Measurements from ENCODE around the gene VWCE. TPM values are rescaled to one million over a fixed set of nuclear protein-coding genes. Genes with fewer than 3 reads are reported as not detected.

Gene VWCE
- total and polyA plus RNA-seq, 10 of the 15 experiments (the other 5 are each of a cell fraction or from before 2014, with no cell fraction given): 0.10 to 4.9 (median 2.4) TPM

DNA sequence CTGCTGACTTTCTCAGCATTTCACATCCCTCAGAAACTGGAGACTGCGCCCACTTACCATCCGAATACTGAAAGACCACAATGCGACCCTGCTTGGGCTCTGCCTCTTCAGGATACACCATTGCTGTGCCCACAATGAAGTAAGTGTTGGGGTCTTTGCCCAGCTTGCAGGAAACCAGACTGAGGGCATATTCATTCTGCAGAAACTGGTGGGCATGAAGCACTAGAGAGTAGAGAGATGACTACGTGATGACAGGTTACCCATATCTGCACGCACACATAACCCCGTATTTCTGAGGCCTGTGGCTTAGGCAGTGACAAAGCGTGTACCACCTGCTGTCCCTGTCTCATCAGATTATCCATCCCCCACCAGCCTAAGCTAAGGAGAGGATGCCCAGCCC, 14.6 kb upstream of the VWCE start:
- in situ Hi-C loops (cut with MboI): no loop called here
- Histone ChIP-seq H3K36me3 (ENCODE audit: control insufficient read depth in 2 of 2, insufficient read depth in 2 of 2, low read length in 1 of 2) (peaks cover 41 to 51% of the 10 kb centered on the region in 2 experiments), H3K27ac (ENCODE audit: control insufficient read depth, insufficient read depth) (no peak overlapping the region), H3K79me2 (ENCODE audit: control insufficient read depth, insufficient read depth, low read length) (no peaks in the 10 kb centered on the region), H3K4me3 (no peak overlapping the region), H3K4me1 (ENCODE audit: control insufficient read depth, insufficient read depth, low read length) (no peaks in the 10 kb centered on the region), H3K9me3 (replicated peaks; ENCODE audit: control insufficient read depth, insufficient read depth, low read length) (no peaks in the 10 kb centered on the region), H3K4me2 (ENCODE audit: control insufficient read depth, insufficient read depth) (no peak overlapping the region), H3K9ac (ENCODE audit: control insufficient read depth, insufficient read depth, low read length) (no peak overlapping the region), H3K27me3 (replicated peaks in 1 of 2; ENCODE audit: control insufficient read depth in 2 of 2, insufficient read depth in 2 of 2, low read length in 1 of 2) (no peaks in the 10 kb centered on the region), H2AFZ (ENCODE audit: control insufficient read depth, low read depth, low read length) (no peak overlapping the region), H4K20me1 (ENCODE audit: control insufficient read depth, insufficient read depth) (no peaks in the 10 kb centered on the region)
- SMC1A ChIA-PET (ENCODE audit: uncharacterized antibody, unreplicated experiment): interaction anchor here (0.9 to 2.0 kb wide), 4 partner anchors 8 to 76 kb away, joined by 3 to 5 read pairs (median 3); no protein-coding TSS in a partner anchor
- FAIRE-seq (no peak), ATAC-seq (no peak), DNase-seq (ENCODE audit: low read depth, low spot score) (no peak)
- POLR2A ChIA-PET: interaction anchor here (0.7 kb wide), 1 partner anchor 60 kb away, joined by 3 read pairs; no protein-coding TSS in a partner anchor
- 99% methylated on average over 7 of the region's 7 CpGs for WGBS (ENCODE audit: insufficient coverage, insufficient replicate concordance, low lambda C conversion rate, missing lambda C conversion rate)
- TF ChIP-seq ETV6 (conservative IDR thresholded peaks at IDR 0.05 in 1 of 2, IDR thresholded peaks at IDR 0.05 in 1 of 2; ENCODE audit: borderline replicate concordance in 1 of 2, low read depth in 1 of 2): no peak
- no peak for TF ChIP-seq SMARCA5 (IDR thresholded peaks at IDR 0.05)
- no peak for TF ChIP-seq STAT1 (conservative IDR thresholded peaks at IDR 0.05)
- no peak for TF ChIP-seq POLR2AphosphoS5 (IDR thresholded peaks at IDR 0.05; ENCODE audit: low read length)
- CTCF ChIA-PET: interaction anchor here (1.0 to 1.8 kb wide), 4 partner anchors 22 to 84 kb away, joined by 3 read pairs; no protein-coding TSS in a partner anchor
- RAD21 ChIA-PET (ENCODE audit: unreplicated experiment): no interaction called here
- intact Hi-C loops (cut with micrococcal nuclease; ENCODE audit: unreplicated experiment): no loop called here
- BruUV-seq (replicated peaks): no TSS peak

- POLR2A ChIA-PET: interaction anchor here (0.7 kb wide), 1 partner anchor 60 kb away, joined by 3 read pairs; no protein-coding TSS in a partner anchor
- Histone ChIP-seq H3K9me3 (replicated peaks; ENCODE audit: control insufficient read depth, insufficient read depth, low read length) (no peaks in the 10 kb centered on the region), H4K20me1 (ENCODE audit: control insufficient read depth, insufficient read depth) (no peaks in the 10 kb centered on the region), H3K36me3 (ENCODE audit: control insufficient read depth in 2 of 2, insufficient read depth in 2 of 2, low read length in 1 of 2) (peaks cover 40 to 51% of the 10 kb centered on the region in 2 experiments), H3K27me3 (replicated peaks in 1 of 2; ENCODE audit: control insufficient read depth in 2 of 2, insufficient read depth in 2 of 2, low read length in 1 of 2) (no peaks in the 10 kb centered on the region), H3K27ac (ENCODE audit: control insufficient read depth, insufficient read depth) (no peak overlapping the region), H3K9ac (ENCODE audit: control insufficient read depth, insufficient read depth, low read length) (no peak overlapping the region), H3K4me1 (ENCODE audit: control insufficient read depth, insufficient read depth, low read length) (no peaks in the 10 kb centered on the region), H3K4me3 (no peak overlapping the region), H2AFZ (ENCODE audit: control insufficient read depth, low read depth, low read length) (no peak overlapping the region), H3K79me2 (ENCODE audit: control insufficient read depth, insufficient read depth, low read length) (no peaks in the 10 kb centered on the region), H3K4me2 (ENCODE audit: control insufficient read depth, insufficient read depth) (no peak overlapping the region)
- DNase-seq (ENCODE audit: low read depth, low spot score) (no peak), FAIRE-seq (no peak), ATAC-seq (no peak)
- TF ChIP-seq KLF5 (IDR thresholded peaks at IDR 0.05; ENCODE audit: partially characterized antibody) (no peak), MXI1 (IDR thresholded peaks at IDR 0.05; ENCODE audit: low read depth, low read length) (no peak), IRF3 (IDR thresholded peaks at IDR 0.05) (no peak), KAT2A (conservative IDR thresholded peaks at IDR 0.05; ENCODE audit: control insufficient read depth, low read depth, low read length) (no peak), MTA3 (IDR thresholded peaks at IDR 0.05; ENCODE audit: borderline replicate concordance, low read length) (no peak)
- TF ChIP-seq, protein P1, sequence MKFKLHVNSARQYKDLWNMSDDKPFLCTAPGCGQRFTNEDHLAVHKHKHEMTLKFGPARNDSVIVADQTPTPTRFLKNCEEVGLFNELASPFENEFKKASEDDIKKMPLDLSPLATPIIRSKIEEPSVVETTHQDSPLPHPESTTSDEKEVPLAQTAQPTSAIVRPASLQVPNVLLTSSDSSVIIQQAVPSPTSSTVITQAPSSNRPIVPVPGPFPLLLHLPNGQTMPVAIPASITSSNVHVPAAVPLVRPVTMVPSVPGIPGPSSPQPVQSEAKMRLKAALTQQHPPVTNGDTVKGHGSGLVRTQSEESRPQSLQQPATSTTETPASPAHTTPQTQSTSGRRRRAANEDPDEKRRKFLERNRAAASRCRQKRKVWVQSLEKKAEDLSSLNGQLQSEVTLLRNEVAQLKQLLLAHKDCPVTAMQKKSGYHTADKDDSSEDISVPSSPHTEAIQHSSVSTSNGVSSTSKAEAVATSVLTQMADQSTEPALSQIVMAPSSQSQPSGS (IDR thresholded peaks at IDR 0.05; ENCODE audit: low read length): no peak
- TF ChIP-seq, protein P2, sequence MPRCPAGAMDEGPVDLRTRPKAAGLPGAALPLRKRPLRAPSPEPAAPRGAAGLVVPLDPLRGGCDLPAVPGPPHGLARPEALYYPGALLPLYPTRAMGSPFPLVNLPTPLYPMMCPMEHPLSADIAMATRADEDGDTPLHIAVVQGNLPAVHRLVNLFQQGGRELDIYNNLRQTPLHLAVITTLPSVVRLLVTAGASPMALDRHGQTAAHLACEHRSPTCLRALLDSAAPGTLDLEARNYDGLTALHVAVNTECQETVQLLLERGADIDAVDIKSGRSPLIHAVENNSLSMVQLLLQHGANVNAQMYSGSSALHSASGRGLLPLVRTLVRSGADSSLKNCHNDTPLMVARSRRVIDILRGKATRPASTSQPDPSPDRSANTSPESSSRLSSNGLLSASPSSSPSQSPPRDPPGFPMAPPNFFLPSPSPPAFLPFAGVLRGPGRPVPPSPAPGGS (IDR thresholded peaks at IDR 0.05; ENCODE audit: borderline replicate concordance, insufficient read depth, low read depth, low read length, poor library complexity, severe bottlenecking): no peak
- WGBS (ENCODE audit: insufficient coverage, insufficient replicate concordance, low lambda C conversion rate, missing lambda C conversion rate): 80% methylated on average over 4 of the region's 4 CpGs
- intact Hi-C loops (cut with micrococcal nuclease; ENCODE audit: unreplicated experiment) (no loop called here), in situ Hi-C loops (cut with MboI) (no loop called here)
- CTCF ChIA-PET: interaction anchor here (1.0 to 1.8 kb wide), 3 partner anchors 23 to 84 kb away, joined by 3 read pairs; no protein-coding TSS in a partner anchor
- RAD21 ChIA-PET (ENCODE audit: unreplicated experiment): no interaction called here
- no TSS peak for BruUV-seq (replicated peaks)
- SMC1A ChIA-PET (ENCODE audit: uncharacterized antibody, unreplicated experiment): interaction anchor here (1.4 kb wide), 1 partner anchor 17 kb away, joined by 3 read pairs; no protein-coding TSS in a partner anchor
Observed at GRCh38 chr11:61309141-61309540, 14.0 kb upstream of the VWCE start.
